Measurements from ENCODE around the gene OSBPL3.

DNA sequence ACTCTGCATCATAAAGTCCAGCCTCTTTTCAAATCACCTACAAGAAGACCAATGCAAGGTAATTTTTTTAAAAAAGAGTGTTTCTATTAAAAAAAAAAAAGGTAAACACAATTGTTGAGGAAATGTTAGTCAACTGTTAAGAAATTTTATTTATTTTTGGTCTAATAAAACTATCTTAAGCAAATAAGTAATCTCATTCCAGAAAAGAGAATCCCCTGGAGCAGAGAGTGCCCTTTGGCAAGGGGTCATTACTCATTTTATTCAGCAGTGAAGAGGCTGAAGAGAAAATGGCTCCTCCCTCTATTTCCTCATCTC, 159.3 kb downstream of the OSBPL3 start:
- TF ChIP-seq, protein P1, sequence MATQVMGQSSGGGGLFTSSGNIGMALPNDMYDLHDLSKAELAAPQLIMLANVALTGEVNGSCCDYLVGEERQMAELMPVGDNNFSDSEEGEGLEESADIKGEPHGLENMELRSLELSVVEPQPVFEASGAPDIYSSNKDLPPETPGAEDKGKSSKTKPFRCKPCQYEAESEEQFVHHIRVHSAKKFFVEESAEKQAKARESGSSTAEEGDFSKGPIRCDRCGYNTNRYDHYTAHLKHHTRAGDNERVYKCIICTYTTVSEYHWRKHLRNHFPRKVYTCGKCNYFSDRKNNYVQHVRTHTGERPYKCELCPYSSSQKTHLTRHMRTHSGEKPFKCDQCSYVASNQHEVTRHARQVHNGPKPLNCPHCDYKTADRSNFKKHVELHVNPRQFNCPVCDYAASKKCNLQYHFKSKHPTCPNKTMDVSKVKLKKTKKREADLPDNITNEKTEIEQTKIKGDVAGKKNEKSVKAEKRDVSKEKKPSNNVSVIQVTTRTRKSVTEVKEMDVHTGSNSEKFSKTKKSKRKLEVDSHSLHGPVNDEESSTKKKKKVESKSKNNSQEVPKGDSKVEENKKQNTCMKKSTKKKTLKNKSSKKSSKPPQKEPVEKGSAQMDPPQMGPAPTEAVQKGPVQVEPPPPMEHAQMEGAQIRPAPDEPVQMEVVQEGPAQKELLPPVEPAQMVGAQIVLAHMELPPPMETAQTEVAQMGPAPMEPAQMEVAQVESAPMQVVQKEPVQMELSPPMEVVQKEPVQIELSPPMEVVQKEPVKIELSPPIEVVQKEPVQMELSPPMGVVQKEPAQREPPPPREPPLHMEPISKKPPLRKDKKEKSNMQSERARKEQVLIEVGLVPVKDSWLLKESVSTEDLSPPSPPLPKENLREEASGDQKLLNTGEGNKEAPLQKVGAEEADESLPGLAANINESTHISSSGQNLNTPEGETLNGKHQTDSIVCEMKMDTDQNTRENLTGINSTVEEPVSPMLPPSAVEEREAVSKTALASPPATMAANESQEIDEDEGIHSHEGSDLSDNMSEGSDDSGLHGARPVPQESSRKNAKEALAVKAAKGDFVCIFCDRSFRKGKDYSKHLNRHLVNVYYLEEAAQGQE (IDR thresholded peaks at IDR 0.05) = no peak
- TF ChIP-seq, protein P2, sequence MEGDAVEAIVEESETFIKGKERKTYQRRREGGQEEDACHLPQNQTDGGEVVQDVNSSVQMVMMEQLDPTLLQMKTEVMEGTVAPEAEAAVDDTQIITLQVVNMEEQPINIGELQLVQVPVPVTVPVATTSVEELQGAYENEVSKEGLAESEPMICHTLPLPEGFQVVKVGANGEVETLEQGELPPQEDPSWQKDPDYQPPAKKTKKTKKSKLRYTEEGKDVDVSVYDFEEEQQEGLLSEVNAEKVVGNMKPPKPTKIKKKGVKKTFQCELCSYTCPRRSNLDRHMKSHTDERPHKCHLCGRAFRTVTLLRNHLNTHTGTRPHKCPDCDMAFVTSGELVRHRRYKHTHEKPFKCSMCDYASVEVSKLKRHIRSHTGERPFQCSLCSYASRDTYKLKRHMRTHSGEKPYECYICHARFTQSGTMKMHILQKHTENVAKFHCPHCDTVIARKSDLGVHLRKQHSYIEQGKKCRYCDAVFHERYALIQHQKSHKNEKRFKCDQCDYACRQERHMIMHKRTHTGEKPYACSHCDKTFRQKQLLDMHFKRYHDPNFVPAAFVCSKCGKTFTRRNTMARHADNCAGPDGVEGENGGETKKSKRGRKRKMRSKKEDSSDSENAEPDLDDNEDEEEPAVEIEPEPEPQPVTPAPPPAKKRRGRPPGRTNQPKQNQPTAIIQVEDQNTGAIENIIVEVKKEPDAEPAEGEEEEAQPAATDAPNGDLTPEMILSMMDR (IDR thresholded peaks at IDR 0.05; ENCODE audit: low read depth, low read length, missing input control) = no peak
- TF ChIP-seq TAF1 (conservative IDR thresholded peaks at IDR 0.05) (no peak), HNF4G (IDR thresholded peaks at IDR 0.05) (no peak), RXRA (IDR thresholded peaks at IDR 0.05) (no peak), JUND (IDR thresholded peaks at IDR 0.05) (no peak)

Measured in liver (tissue), 3 donors.